Progenitor cell of endocrine pancreas (in vitro differentiated cells): ENCODE data around the gene OR52A5. TPM values are rescaled to one million over a fixed set of nuclear protein-coding genes. Genes with fewer than 3 reads are reported as not detected.

Source experiments
- DNase-seq: peaks from one replicate; pipeline ENCODE4 v3.0.0; 2021; ENCODE audit warnings: low spot score; ENCODE audit not compliant: unreplicated experiment
- H3K27ac Mint-ChIP-seq: 2 replicates; pipeline ENCODE4 v1.8.0; 2021; ENCODE audit warnings: mild to moderate bottlenecking, moderate library complexity, mixed read lengths
- H3K27me3 Mint-ChIP-seq: 2 replicates; pipeline ENCODE4 v1.8.0; 2021; ENCODE audit warnings: mixed read lengths
- H3K36me3 Mint-ChIP-seq: 2 replicates; pipeline ENCODE4 v1.8.0; 2022; ENCODE audit warnings: mixed read lengths; ENCODE audit not compliant: insufficient read depth
- H3K4me1 Mint-ChIP-seq: 2 replicates; pipeline ENCODE4 v1.8.0; 2021; ENCODE audit warnings: low read depth, mixed read lengths
- H3K4me3 Mint-ChIP-seq: 2 replicates; pipeline ENCODE4 v1.8.0; 2021; ENCODE audit warnings: low read depth, mild to moderate bottlenecking, moderate library complexity, mixed read lengths
- H3K9me3 Mint-ChIP-seq: 2 replicates; pipeline ENCODE4 v1.8.0; 2021; ENCODE audit warnings: low read depth, mixed read lengths
- total RNA-seq: library from RNA; stranded (reverse); gene quantifications from 2 replicates; pipeline ENCODE4 v1.2.1, GENCODE V29; 2021
- TF ChIP-seq, protein P1 (sequence below): fragments of 200-600 bp; sonication (generic); IDR thresholded peaks from one replicate; pipeline ENCODE4 v1.5.0; 2021; ENCODE audit warnings: antibody characterized with exemption, mild to moderate bottlenecking; ENCODE audit not compliant: unreplicated experiment

The OR52A5 gene
- total RNA-seq, 1 donor from 2014 or later = not detected

- Mint-ChIP-seq H3K27ac (no peak overlapping the region), H3K36me3 (no peaks in the 10 kb centered on the region), H3K4me1 (no peaks in the 10 kb centered on the region), H3K27me3 (peaks cover 3% of the 10 kb centered on the region), H3K4me3 (no peak overlapping the region), H3K9me3 (no peaks in the 10 kb centered on the region)
- TF ChIP-seq, protein P1, sequence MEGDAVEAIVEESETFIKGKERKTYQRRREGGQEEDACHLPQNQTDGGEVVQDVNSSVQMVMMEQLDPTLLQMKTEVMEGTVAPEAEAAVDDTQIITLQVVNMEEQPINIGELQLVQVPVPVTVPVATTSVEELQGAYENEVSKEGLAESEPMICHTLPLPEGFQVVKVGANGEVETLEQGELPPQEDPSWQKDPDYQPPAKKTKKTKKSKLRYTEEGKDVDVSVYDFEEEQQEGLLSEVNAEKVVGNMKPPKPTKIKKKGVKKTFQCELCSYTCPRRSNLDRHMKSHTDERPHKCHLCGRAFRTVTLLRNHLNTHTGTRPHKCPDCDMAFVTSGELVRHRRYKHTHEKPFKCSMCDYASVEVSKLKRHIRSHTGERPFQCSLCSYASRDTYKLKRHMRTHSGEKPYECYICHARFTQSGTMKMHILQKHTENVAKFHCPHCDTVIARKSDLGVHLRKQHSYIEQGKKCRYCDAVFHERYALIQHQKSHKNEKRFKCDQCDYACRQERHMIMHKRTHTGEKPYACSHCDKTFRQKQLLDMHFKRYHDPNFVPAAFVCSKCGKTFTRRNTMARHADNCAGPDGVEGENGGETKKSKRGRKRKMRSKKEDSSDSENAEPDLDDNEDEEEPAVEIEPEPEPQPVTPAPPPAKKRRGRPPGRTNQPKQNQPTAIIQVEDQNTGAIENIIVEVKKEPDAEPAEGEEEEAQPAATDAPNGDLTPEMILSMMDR = no peak
- DNase-seq = no peak
Observed at GRCh38 chr11:5102246-5102645, 35.9 kb downstream of the OR52A5 start.

DNA sequence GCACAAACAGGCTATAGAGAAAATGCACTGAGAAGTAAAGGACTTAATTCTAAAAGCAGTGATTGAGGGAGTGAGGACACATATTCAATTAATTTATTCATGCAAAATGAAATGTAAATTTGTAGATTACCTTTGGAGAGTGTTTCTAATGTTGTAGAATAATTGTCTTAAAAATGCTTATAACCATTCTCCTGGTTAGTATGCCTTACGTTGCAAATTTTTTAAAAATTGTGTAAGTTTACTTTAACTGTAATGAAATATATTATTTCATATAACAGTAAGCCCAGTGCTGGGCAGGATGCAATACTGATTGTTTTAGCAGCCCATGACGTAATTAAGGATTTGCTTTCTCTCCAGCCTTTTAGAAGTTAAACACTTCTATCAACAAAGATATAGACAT lies 42.1 kb downstream of the OR52A5 start:
- TF ChIP-seq, protein P1 = no peak
- Mint-ChIP-seq H3K4me3 (no peak overlapping the region), H3K27ac (no peak overlapping the region), H3K36me3 (no peaks in the 10 kb centered on the region), H3K4me1 (no peaks in the 10 kb centered on the region), H3K27me3 (no peaks in the 10 kb centered on the region), H3K9me3 (no peaks in the 10 kb centered on the region)
- DNase-seq = no peak

DNA sequence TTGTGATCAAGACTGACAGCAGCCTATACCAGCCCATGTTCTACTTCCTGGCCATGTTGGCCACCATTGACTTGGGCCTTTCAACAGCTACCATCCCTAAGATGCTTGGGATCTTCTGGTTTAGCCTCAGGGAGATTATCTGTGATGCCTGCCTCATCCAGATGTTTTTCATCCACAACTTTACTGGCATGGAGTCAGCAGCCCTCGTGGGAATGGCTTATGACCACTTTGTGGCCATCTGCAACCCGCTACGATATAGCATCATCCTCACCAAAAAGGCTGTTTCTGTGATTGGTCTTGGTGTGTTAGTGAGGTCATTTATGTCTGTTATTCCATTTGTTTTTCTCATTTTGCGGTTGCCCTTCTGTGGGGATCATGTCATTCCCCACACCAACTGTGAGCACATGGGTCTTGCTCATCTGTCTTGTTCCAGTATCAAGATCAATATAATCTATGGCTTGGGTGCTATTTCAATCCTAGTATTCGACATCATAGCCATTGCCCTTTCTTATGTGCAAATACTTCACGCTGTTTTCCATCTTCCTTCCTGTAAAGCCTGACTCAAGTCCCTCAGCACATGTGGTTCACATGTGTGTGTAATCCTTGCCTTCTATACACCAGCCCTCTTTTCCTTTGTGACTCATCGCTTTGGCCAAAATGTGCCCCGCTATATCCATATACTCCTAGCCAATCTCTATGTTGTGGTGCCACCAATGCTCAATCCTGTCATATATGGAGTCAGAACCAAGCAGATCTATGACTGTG lies 45.2 kb downstream of the OR52A5 start:
- Mint-ChIP-seq H3K36me3 (no peaks in the 10 kb centered on the region), H3K9me3 (no peaks in the 10 kb centered on the region), H3K4me1 (peaks cover under 1% of the 10 kb centered on the region), H3K4me3 (no peak overlapping the region), H3K27me3 (no peaks in the 10 kb centered on the region), H3K27ac (no peak overlapping the region)
- TF ChIP-seq, protein P1 = no peak
- no peak for DNase-seq

DNA sequence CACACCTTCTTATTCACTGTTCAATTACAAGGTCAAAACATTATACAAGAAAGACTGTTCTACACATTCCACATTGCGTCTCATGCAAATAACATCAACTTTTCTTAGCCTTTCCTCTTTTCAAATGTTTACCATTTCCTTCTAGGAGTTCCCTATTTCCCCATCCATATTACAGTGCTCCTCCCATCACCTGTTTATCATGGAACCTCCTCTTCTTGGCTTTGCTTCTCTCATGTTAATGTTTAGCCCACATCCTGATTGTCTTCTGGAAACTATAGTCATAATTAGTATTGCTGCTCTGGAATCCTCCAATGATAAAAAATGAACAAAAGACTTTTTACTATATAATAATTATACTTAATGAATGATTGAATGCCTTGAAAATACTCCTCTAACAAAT lies 47.5 kb downstream of the OR52A5 start:
- DNase-seq = no peak
- H3K4me1 Mint-ChIP-seq = peaks cover 7% of the 10 kb centered on the region
- no peak overlapping the region for H3K27ac Mint-ChIP-seq
- TF ChIP-seq, protein P1 = no peak
- no peaks in the 10 kb centered on the region for H3K9me3 Mint-ChIP-seq
- no peak overlapping the region for H3K4me3 Mint-ChIP-seq
- no peaks in the 10 kb centered on the region for H3K36me3 Mint-ChIP-seq
- H3K27me3 Mint-ChIP-seq = no peaks in the 10 kb centered on the region

GRCh38 chr11:5088556-5088955 lies 49.6 kb downstream of the OR52A5 start:
- H3K9me3 Mint-ChIP-seq = no peaks in the 10 kb centered on the region
- H3K4me3 Mint-ChIP-seq = no peak overlapping the region
- H3K36me3 Mint-ChIP-seq = no peaks in the 10 kb centered on the region
- TF ChIP-seq, protein P1 = no peak
- DNase-seq = no peak
- no peak overlapping the region for H3K27ac Mint-ChIP-seq
- H3K27me3 Mint-ChIP-seq = no peaks in the 10 kb centered on the region
- peaks cover 7% of the 10 kb centered on the region for H3K4me1 Mint-ChIP-seq
